Measurements from ENCODE around the gene EXT2.

Gene EXT2

GRCh38 chr11:44269369-44270351 is 174.2 kb downstream of the EXT2 start:
- peak; percentile 25 for DNase-seq

GRCh38 chr11:44270403-44271273 is 175.2 kb downstream of the EXT2 start:
- peak; percentile 9 for DNase-seq

GRCh38 chr11:44271286-44271685 is 175.8 kb downstream of the EXT2 start:
- no peak for DNase-seq

- DNase-seq: no peak
Measured at GRCh38 chr11:44274404-44274803, 178.9 kb downstream of the EXT2 start.

- no peak for DNase-seq
Measured at GRCh38 chr11:44275241-44275640, 179.8 kb downstream of the EXT2 start.

GRCh38 chr11:44275961-44276550 is 180.6 kb downstream of the EXT2 start:
- no peak for DNase-seq

GRCh38 chr11:44277196-44278090 is 182.0 kb downstream of the EXT2 start:
- no peak for DNase-seq

GRCh38 chr11:44279483-44279882 is 184.0 kb downstream of the EXT2 start:
- DNase-seq: no peak

- DNase-seq: no peak
Measured at GRCh38 chr11:44280257-44280656, 184.8 kb downstream of the EXT2 start.

- no peak for DNase-seq
Measured at GRCh38 chr11:44281151-44281550, 185.7 kb downstream of the EXT2 start.

GRCh38 chr11:44282620-44283019 is 187.1 kb downstream of the EXT2 start:
- DNase-seq: no peak

- DNase-seq: no peak
Measured at GRCh38 chr11:44285756-44286155, 190.3 kb downstream of the EXT2 start.

GRCh38 chr11:44286268-44286880 is 190.9 kb downstream of the EXT2 start:
- peak; percentile 84 for DNase-seq

GRCh38 chr11:44286911-44287310 is 191.4 kb downstream of the EXT2 start:
- DNase-seq: no peak

- no peak for DNase-seq
Measured at GRCh38 chr11:44288133-44288526, 192.7 kb downstream of the EXT2 start.

GRCh38 chr11:44290208-44290607 is 194.7 kb downstream of the EXT2 start:
- no peak for DNase-seq

Data from hematopoietic multipotent progenitor cell treated with erythropoietin and hydrocortisone succinate and interleukin-3 and kit ligand, for 4 days (in vitro differentiated cells).